Neural cell (in vitro differentiated cells): ENCODE results near the gene PDZRN3. TPM values are rescaled to one million over a fixed set of nuclear protein-coding genes. Genes with fewer than 3 reads are reported as not detected.

ENCODE experiments used
- H2AFZ ChIP-seq: fragments of 200-600, 300-800 bp; sonication (generic), shearing (Covaris generic); 2 replicates; pipeline ENCODE4 v1.6.0; 2014; ENCODE audit warnings: low read depth, mild to moderate bottlenecking, antibody characterized with exemption, low read length, moderate library complexity
- H3F3A ChIP-seq: fragments of 200-600 bp; shearing (Covaris generic); 2 replicates; pipeline ENCODE4 v1.6.1; 2016; ENCODE audit warnings: mild to moderate bottlenecking, moderate library complexity, mixed read lengths, antibody characterized with exemption, low read length; ENCODE audit not compliant: insufficient read depth, poor library complexity, severe bottlenecking
- H3K27ac ChIP-seq: fragments of 200-600, 300-800 bp; sonication (generic), shearing (Covaris generic); 2 replicates; pipeline ENCODE4 v1.5.1; 2014; ENCODE audit warnings: mild to moderate bottlenecking, low read length, moderate library complexity
- H3K27me3 ChIP-seq: fragments of 300-800, 200-600 bp; sonication (generic), shearing (Covaris generic); 2 replicates; pipeline ENCODE4 v1.6.0; 2014; ENCODE audit warnings: mild to moderate bottlenecking, low read depth, low read length, moderate library complexity; ENCODE audit not compliant: insufficient read depth
- H3K36me3 ChIP-seq: fragments of 300-800, 200-600 bp; sonication (generic), shearing (Covaris generic); 2 replicates; pipeline ENCODE4 v1.5.1; 2014; ENCODE audit warnings: mild to moderate bottlenecking, antibody characterized with exemption, low read length, moderate library complexity; ENCODE audit not compliant: insufficient read depth
- H3K4me2 ChIP-seq: fragments of 300-800, 200-600 bp; sonication (generic), shearing (Covaris generic); 2 replicates; pipeline ENCODE4 v1.6.0; 2014; ENCODE audit warnings: mild to moderate bottlenecking, low read length
- H3K4me3 ChIP-seq: fragments of 300-800, 200-600 bp; sonication (generic), shearing (Covaris generic); 2 replicates; pipeline ENCODE4 v1.5.1; 2014; ENCODE audit warnings: mild to moderate bottlenecking, low read length, moderate library complexity
- H3K79me2 ChIP-seq: fragments of 200-600 bp; shearing (Covaris generic); replicated peaks from 2 replicates; pipeline ENCODE4 v1.6.0; 2014; ENCODE audit warnings: mild to moderate bottlenecking, low read length, moderate library complexity; ENCODE audit not compliant: insufficient read depth
- H3K9ac ChIP-seq: fragments of 300-800, 200-600 bp; sonication (generic), shearing (Covaris generic); 2 replicates; pipeline ENCODE4 v1.6.1; 2016; ENCODE audit warnings: mild to moderate bottlenecking, low read length, mixed read lengths
- H3K9me2 ChIP-seq: fragments of 200-600 bp; shearing (Covaris generic); 2 replicates; pipeline ENCODE4 v1.6.1; 2016; ENCODE audit warnings: mild to moderate bottlenecking, low read length, mixed read lengths; ENCODE audit not compliant: insufficient read depth
- H3K9me3 ChIP-seq: fragments of 200-600, 300-800 bp; sonication (generic), shearing (Covaris generic); 2 replicates; pipeline ENCODE4 v1.6.1; 2016; ENCODE audit warnings: mild to moderate bottlenecking, mixed run types, low read length, moderate library complexity, mixed read lengths
- H4K20me1 ChIP-seq: fragments of 200-600 bp; shearing (Covaris generic); 2 replicates; pipeline ENCODE4 v1.6.1; 2016; ENCODE audit warnings: mild to moderate bottlenecking, mixed run types; ENCODE audit not compliant: insufficient read depth
- CTCF ChIP-seq: fragments of 450-650 bp; IDR thresholded peaks from 2 replicates; pipeline ENCODE4 v1.5.1; 2014; ENCODE audit warnings: antibody characterized with exemption, mild to moderate bottlenecking, moderate library complexity; ENCODE audit not compliant: poor library complexity, severe bottlenecking
- EP300 ChIP-seq: fragments of 450-650 bp; conservative IDR thresholded peaks from 2 replicates; pipeline ENCODE4 v1.6.1; 2014; ENCODE audit warnings: antibody characterized with exemption, mild to moderate bottlenecking, moderate library complexity; ENCODE audit not compliant: poor library complexity, severe bottlenecking
- EZH2 ChIP-seq: fragments of 200-600, 300-800 bp; shearing (Covaris generic), sonication (generic); IDR thresholded peaks from 2 replicates; pipeline ENCODE4 v1.6.1; 2014; ENCODE audit warnings: antibody characterized with exemption, low read length, borderline replicate concordance, mild to moderate bottlenecking; ENCODE audit not compliant: insufficient read depth, poor library complexity, severe bottlenecking
- MXI1 ChIP-seq: fragments of 450-650 bp; conservative IDR thresholded peaks from 2 replicates; pipeline ENCODE4 v1.6.1; 2014; ENCODE audit warnings: antibody characterized with exemption, mild to moderate bottlenecking; ENCODE audit not compliant: poor library complexity, severe bottlenecking
- POLR2AphosphoS5 ChIP-seq: IDR thresholded peaks from 2 replicates; pipeline ENCODE4 v1.6.1; 2012
- RAD21 ChIP-seq: fragments of 450-650 bp; conservative IDR thresholded peaks from 2 replicates; pipeline ENCODE4 v1.6.1; 2014; ENCODE audit warnings: antibody characterized with exemption, mild to moderate bottlenecking, moderate library complexity
- REST ChIP-seq: IDR thresholded peaks from 2 replicates; pipeline ENCODE4 v1.6.1; 2012; ENCODE audit warnings: borderline replicate concordance
- SMC3 ChIP-seq: fragments of 450-650 bp; conservative IDR thresholded peaks from 2 replicates; pipeline ENCODE4 v1.6.1; 2014; ENCODE audit warnings: antibody characterized with exemption, mild to moderate bottlenecking, moderate library complexity; ENCODE audit not compliant: poor library complexity
- TAF1 ChIP-seq: IDR thresholded peaks from 2 replicates; pipeline ENCODE4 v1.6.1; 2012; ENCODE audit warnings: low read depth
- polyA plus RNA-seq: library from polyadenylated mRNA; depleted of rRNA; stranded (reverse); fragments of >200 nt; gene quantifications from 2 replicates; pipeline ENCODE4 v1.2.3, GENCODE V29; 2014

Gene PDZRN3
- polyA plus RNA-seq, 1 donor from 2014 or later, result 1.1 TPM

- no peak overlapping the region for H3K27ac ChIP-seq
- H3K36me3 ChIP-seq, result no peaks in the 10 kb centered on the region
- H3F3A ChIP-seq, result no peaks in the 10 kb centered on the region
- no peaks in the 10 kb centered on the region for H3K9me2 ChIP-seq
- TF ChIP-seq MXI1 (no peak), POLR2AphosphoS5 (no peak), EP300 (no peak), SMC3 (no peak), EZH2 (no peak), TAF1 (no peak), RAD21 (no peak), REST (no peak), CTCF (no peak)
- no peak overlapping the region for H3K4me3 ChIP-seq
- no peak overlapping the region for H2AFZ ChIP-seq
- no peak overlapping the region for H3K4me2 ChIP-seq
- H3K9me3 ChIP-seq, result no peaks in the 10 kb centered on the region
- H3K27me3 ChIP-seq, result no peaks in the 10 kb centered on the region
- no peaks in the 10 kb centered on the region for H4K20me1 ChIP-seq
- no peak overlapping the region for H3K9ac ChIP-seq
- H3K79me2 ChIP-seq, result no peaks in the 10 kb centered on the region
These were observed 283.3 kb downstream of the PDZRN3 start for GRCh38 chr3:73341272-73341935.

GRCh38 chr3:73332558-73332957 is 292.2 kb downstream of the PDZRN3 start:
- no peaks in the 10 kb centered on the region for H3K79me2 ChIP-seq
- no peak for TF ChIP-seq RAD21
- no peak for TF ChIP-seq TAF1
- TF ChIP-seq SMC3, result no peak
- TF ChIP-seq REST, result no peak
- TF ChIP-seq POLR2AphosphoS5, result no peak
- TF ChIP-seq MXI1, result no peak
- no peak for TF ChIP-seq EZH2
- no peak for TF ChIP-seq EP300
- no peak for TF ChIP-seq CTCF
- H3K36me3 ChIP-seq, result no peaks in the 10 kb centered on the region
- no peak overlapping the region for H2AFZ ChIP-seq
- no peaks in the 10 kb centered on the region for H3K9me3 ChIP-seq
- no peak overlapping the region for H3K27ac ChIP-seq
- no peak overlapping the region for H3K9ac ChIP-seq
- H3K4me3 ChIP-seq, result no peak overlapping the region
- no peaks in the 10 kb centered on the region for H3F3A ChIP-seq
- no peak overlapping the region for H3K4me2 ChIP-seq
- H3K27me3 ChIP-seq, result no peaks in the 10 kb centered on the region
- H4K20me1 ChIP-seq, result no peaks in the 10 kb centered on the region
- no peaks in the 10 kb centered on the region for H3K9me2 ChIP-seq
